ENCODE measurements around the gene MRPS2. TPM values are rescaled to one million over a fixed set of nuclear protein-coding genes. Genes with fewer than 3 reads are reported as not detected.
"Not testable (repeated sequence)": the region's sequence is repeated elsewhere in the genome, so short reads cannot be mapped to it uniquely, and the experiment has no call there.

The MRPS2 gene
- total RNA-seq, 1 experiment from 2014 or later, result 54.2 TPM

GRCh38 chr9:135514342-135515082 lies 14.0 kb downstream of the MRPS2 start:
- no peak for DNase-seq (ENCODE audit: low read depth)

GRCh38 chr9:135515083-135515951 lies 14.8 kb downstream of the MRPS2 start:
- DNase-seq (ENCODE audit: low read depth), result no peak

GRCh38 chr9:135516132-135516860 lies 15.8 kb downstream of the MRPS2 start:
- DNase-seq (ENCODE audit: low read depth), result no peak

- DNase-seq (ENCODE audit: low read depth), result no peak
Measured at GRCh38 chr9:135517407-135517822, 16.9 kb downstream of the MRPS2 start.

GRCh38 chr9:135519179-135519971 lies 18.9 kb downstream of the MRPS2 start:
- no peak for DNase-seq (ENCODE audit: low read depth)

- no peak for DNase-seq (ENCODE audit: low read depth)
Measured at GRCh38 chr9:135520916-135521607, 20.6 kb downstream of the MRPS2 start, which contains the start of gene LCN1. Gene LCN1, plus strand, starts transcription at chr9:135521440. Its CDS starts 58 bp downstream, at chr9:135521498.

GRCh38 chr9:135521608-135522095 lies 21.2 kb downstream of the MRPS2 start:
- no peak for DNase-seq (ENCODE audit: low read depth)

GRCh38 chr9:135522137-135522877 lies 21.8 kb downstream of the MRPS2 start:
- no peak for DNase-seq (ENCODE audit: low read depth)

GRCh38 chr9:135522931-135523330 lies 22.4 kb downstream of the MRPS2 start:
- DNase-seq (ENCODE audit: low read depth), result no peak

GRCh38 chr9:135523521-135524129 lies 23.1 kb downstream of the MRPS2 start:
- no peak for DNase-seq (ENCODE audit: low read depth)

- peak; percentile 25 for DNase-seq (ENCODE audit: low read depth)
Measured at GRCh38 chr9:135524130-135524861, 23.8 kb downstream of the MRPS2 start.

GRCh38 chr9:135525241-135526088 lies 25.0 kb downstream of the MRPS2 start:
- DNase-seq (ENCODE audit: low read depth), result no peak

GRCh38 chr9:135526089-135526729 lies 25.7 kb downstream of the MRPS2 start:
- no peak for DNase-seq (ENCODE audit: low read depth)

GRCh38 chr9:135526730-135527571 lies 26.5 kb downstream of the MRPS2 start:
- no peak for DNase-seq (ENCODE audit: low read depth)

GRCh38 chr9:135528842-135529435 lies 28.5 kb downstream of the MRPS2 start:
- not testable (repeated sequence) for DNase-seq (ENCODE audit: low read depth)

- DNase-seq (ENCODE audit: low read depth), result no peak
Measured at GRCh38 chr9:135530146-135530545, 29.7 kb downstream of the MRPS2 start.

Data from LHCN-M2 (cell line).